Smooth muscle cell of the brain vasculature (primary cell): ENCODE data around the gene FNDC3B.

Experiments
- DNase-seq: peaks from one replicate; pipeline ENCODE4 v3.0.0-alpha.2; 2012; ENCODE audit warnings: low read depth, low spot score

Gene FNDC3B

DNA sequence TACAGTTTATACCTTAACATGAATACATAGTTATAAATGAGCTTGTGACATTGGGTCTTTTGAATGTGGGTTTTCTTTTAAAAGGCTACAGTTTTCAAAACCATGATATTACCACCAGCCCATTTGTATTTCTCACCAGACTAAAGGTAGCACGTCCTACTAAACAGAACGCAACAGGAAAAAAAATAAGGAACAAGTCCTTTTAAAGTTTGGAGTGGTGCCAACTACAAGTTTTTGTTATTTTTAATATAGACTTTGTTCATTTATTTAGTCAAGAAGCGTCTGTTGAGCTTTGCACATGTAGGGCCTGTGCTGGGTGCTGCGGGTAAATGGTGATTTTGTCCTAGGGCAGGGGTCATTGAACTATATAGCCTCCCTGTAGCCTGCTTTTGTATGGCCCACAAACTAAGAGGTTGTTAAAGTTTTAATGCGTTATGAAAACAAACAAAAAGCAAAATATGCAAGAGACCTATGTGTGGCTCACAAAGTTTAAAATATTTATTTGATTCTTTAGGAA is 244.5 kb downstream of the FNDC3B start:
- no peak for DNase-seq

- DNase-seq: no peak
Observed at GRCh38 chr3:172285844-172286243, 246.5 kb downstream of the FNDC3B start.

DNA sequence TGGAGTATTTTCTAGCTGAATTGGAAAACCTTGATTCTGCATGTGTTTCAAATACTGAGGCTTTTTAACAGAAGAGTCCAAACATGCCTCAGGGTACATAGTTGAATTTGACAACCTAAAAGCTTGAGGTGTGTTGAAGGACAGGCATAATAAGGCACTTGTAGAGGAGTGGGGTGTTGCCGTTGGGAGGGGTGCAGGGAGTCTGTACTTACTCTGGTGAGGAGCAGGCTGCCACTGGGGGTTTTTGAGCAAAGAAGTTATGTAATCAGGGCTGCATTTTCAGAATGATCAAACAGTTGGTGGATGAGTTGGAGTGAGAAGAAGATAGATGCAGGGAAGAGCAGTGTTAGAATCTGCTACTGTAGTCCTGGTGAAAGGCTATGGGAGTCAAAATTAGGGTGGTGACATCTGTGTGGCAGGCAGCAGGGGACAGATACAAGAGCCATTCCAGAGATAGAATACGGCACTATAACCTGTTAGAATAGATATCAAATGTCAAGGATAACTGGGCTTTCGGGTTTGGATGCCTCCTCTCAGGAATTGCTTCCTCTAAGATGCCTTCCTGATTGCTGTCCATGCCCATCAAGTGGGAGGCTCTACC is 247.3 kb downstream of the FNDC3B start:
- DNase-seq: no peak

DNA sequence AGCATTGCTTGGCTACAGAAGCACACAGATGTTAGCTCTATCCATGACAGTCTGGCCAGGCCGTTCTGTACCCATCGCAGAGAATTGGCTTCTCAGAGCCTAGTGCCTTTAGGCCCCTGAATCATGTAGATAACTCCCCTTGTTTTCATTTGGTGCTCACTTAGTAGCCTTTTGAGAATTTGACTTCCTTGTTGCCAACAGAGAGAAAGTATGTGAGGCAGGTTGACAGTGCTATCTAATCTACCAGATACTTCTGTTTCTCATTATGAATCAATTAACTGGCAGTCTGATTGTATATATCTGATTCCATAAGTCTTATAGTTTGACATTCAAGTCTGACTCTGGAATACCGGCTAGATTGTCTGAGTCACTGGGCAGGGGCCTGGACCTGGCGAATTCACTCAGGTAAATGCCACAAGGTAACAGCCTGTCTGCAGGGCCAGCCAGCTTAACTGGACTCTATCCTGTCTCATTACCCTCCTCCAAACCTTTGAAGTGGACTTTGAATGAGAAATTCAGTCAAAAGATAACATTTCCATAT is 248.6 kb downstream of the FNDC3B start:
- DNase-seq: no peak

GRCh38 chr3:172288651-172289050 is 249.3 kb downstream of the FNDC3B start:
- no peak for DNase-seq

DNA sequence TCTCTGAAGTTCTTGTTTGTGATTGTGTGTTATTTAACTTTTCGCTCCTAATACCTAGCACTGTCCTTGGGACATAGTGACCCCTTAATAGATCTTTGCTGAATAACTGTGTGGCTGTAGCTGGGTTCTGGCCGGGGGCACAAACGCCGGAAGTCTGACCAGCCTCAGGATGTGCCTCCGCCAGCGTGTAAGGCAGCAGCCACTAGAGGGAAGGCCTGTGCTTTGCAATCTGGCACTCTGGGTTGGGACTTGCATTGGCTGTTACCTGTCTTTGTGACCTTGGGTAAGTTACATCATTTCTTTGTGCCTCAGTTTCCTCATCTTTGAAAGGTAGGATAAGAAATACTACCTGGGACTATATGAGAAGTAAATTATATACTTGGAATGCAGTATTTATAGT is 250.2 kb downstream of the FNDC3B start:
- DNase-seq: no peak

GRCh38 chr3:172290457-172290856 is 251.1 kb downstream of the FNDC3B start:
- DNase-seq: no peak

DNA sequence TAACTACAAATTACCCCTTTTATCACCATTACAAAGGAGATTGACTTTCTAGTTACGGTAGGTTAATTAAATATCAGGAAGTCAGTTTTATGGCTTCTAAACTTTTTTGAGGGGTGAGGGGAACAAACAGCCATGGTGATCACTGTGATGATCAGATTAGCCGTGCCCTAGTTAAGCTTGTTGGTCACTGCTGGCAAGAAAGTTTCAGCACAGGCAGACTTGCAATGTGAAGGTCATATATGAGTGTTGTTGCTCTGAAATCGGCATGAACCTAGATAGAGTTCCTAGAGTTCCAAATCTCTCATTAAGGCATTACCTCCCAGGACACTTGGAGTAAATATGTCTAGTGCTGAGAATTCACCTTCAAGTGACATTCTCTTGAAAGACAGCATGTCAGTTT is 252.3 kb downstream of the FNDC3B start:
- DNase-seq: no peak

- no peak for DNase-seq
Observed at GRCh38 chr3:172292422-172292821, 253.0 kb downstream of the FNDC3B start.

DNA sequence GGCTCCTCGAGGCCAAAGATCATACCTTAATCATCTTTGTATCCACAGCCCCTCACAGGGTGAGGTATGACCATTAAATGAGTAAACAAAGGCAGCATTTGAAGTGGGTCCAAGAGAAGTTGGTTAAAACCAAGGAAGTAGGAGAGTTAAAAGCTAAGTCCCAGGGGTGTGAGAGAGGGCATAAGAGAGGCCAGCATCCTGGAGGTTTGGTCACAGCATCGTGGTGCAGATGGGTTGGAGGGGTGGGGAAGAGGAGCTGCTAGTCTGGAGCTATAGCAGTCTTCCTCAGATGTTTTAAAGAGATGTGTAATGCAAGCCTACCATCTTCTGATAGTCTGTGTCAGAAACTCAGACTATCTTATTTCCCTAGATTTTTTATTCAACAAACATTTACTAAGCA is 253.7 kb downstream of the FNDC3B start:
- DNase-seq: no peak

- DNase-seq: no peak
Observed at GRCh38 chr3:172294223-172294806, 254.9 kb downstream of the FNDC3B start.

DNA sequence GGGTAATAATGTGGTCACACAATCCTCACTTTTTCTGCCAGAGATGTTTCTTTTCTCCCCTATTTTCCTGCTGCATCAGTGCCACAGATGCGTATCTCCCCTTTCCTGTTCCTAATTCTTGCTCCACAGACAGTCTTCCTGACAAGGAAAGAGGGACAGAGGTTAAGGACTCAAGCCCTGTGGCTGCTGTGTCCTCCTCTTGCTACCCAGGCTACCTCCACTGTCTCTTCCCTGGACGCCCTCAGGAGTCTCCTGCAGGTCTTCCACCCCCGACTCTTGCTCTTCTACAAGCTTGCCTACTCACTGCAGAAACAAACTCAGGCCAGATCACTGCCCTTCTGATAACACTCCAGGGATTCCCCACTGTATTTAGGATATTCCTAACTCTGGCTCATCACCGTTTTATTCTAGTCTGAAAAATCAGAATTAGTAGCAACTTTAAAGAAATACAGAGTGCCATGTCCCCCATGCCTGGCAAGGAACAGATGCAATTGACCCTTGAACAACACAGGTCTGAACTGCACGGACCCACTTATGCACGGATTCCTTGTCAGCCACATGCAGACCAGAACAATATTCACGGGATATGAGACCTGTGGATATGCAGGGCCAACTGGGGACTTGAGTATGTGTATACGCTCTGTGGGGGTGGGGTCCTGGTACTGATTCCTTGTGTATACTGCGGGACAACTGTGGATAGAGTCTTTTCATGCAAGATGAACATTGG is 257.0 kb downstream of the FNDC3B start:
- DNase-seq: no peak

- no peak for DNase-seq
Observed at GRCh38 chr3:172296975-172297332, 257.6 kb downstream of the FNDC3B start.

DNA sequence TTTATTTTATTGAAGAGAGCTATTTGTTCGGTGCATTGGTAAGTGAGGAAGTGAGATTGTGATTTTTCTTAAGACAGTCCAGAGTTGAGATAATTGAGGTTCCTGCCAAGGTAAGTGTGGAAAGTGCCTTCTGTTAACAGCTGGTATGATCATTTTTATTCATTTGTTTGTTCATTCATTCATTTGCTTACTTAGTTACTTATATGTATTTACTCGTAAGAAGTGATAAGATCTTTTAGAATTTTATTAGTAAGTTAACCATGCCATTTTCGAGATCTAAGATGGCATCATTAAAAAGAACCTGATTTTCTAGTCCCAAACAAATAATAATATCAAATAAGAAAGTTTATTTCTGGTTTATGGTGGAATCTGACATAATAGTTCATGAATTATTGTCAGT is 258.9 kb downstream of the FNDC3B start:
- no peak for DNase-seq

GRCh38 chr3:172300187-172300586 is 260.8 kb downstream of the FNDC3B start:
- DNase-seq: no peak

DNA sequence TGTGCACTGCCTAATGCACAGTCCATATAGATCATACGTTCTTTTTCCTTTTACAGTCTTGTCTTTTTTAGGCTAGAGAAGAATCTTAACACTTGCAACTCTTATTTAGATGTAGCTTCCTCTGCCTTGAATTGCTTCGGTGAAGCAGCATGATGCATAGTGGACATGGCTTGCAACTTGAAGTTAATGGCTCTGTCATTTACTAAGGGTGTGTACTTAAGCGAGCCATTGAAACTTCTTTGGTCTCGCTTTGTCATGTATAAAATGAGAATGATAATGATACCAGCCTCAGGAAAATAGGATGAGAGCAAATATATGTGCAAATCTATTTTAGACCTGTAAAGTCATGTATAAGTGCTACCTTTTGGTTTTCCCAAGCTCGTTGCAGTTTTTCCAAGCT is 261.5 kb downstream of the FNDC3B start:
- no peak for DNase-seq

- DNase-seq: no peak
Observed at GRCh38 chr3:172302203-172302602, 262.8 kb downstream of the FNDC3B start.

GRCh38 chr3:172303181-172303580 is 263.8 kb downstream of the FNDC3B start:
- DNase-seq: no peak

GRCh38 chr3:172303941-172304558 is 264.7 kb downstream of the FNDC3B start:
- DNase-seq: no peak

GRCh38 chr3:172305552-172305951 is 266.2 kb downstream of the FNDC3B start:
- DNase-seq: no peak

- DNase-seq: no peak
Observed at GRCh38 chr3:172305974-172306373, 266.6 kb downstream of the FNDC3B start.

DNA sequence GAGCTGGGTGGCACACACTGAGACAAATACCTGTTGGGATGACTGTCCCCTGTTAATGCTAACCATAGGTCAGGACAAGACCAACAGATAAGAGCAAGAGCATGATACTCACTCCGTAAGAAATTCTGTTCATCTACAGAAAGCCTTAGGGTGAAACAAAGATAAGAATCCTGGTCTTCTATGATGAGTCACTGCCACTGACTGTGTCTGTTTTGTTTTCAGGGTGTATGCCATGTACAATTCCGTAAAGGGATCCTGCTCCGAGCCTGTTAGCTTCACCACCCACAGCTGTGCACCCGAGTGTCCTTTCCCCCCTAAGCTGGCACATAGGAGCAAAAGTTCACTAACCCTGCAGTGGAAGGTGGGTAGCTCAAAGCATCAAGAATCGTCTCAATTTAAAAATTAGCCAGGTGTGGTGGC is 267.8 kb downstream of the FNDC3B start:
- no peak for DNase-seq
